IMR-90 (cell line): ENCODE measurements around the gene ZMYND10.

Experiments
- BHLHE40 ChIP-seq: fragments of 150-350 bp; IDR thresholded peaks from 2 replicates; pipeline ENCODE4 v1.6.1; 2016; ENCODE audit warnings: mild to moderate bottlenecking, low read depth, low read length
- CEBPB ChIP-seq: IDR thresholded peaks from 2 replicates; pipeline ENCODE4 v1.6.1; 2012; ENCODE audit warnings: low read depth, low read length, improper control_type of control experiment
- CTCF ChIP-seq: conservative IDR thresholded peaks from 2 replicates; pipeline ENCODE4 v1.5.1; 2012; ENCODE audit warnings: mild to moderate bottlenecking, low read depth, low read length, improper control_type of control experiment
- POLR2A ChIP-seq: IDR thresholded peaks from 2 replicates; pipeline ENCODE4 v1.6.1; 2012; ENCODE audit warnings: mild to moderate bottlenecking, low read depth, low read length
- RAD21 ChIP-seq: IDR thresholded peaks from 2 replicates; pipeline ENCODE4 v1.6.1; 2012; ENCODE audit warnings: low read length, improper control_type of control experiment
- RCOR1 ChIP-seq: IDR thresholded peaks from 2 replicates; pipeline ENCODE4 v1.6.1; 2012; ENCODE audit warnings: mild to moderate bottlenecking, low read length, improper control_type of control experiment; ENCODE audit not compliant: insufficient replicate concordance
- SMC3 ChIP-seq: fragments of 150-350 bp; IDR thresholded peaks from 2 replicates; pipeline ENCODE4 v1.6.1; 2016; ENCODE audit warnings: low read depth, mild to moderate bottlenecking, antibody characterized with exemption, low read length, moderate library complexity
- USF2 ChIP-seq: fragments of 150-350 bp; IDR thresholded peaks from 2 replicates; pipeline ENCODE4 v1.6.1; 2017; ENCODE audit warnings: mild to moderate bottlenecking, antibody characterized with exemption, low read length, low read depth

GRCh38 chr3:50342813-50343633, 2.5 kb downstream of the ZMYND10 start:
- no peak for TF ChIP-seq USF2
- TF ChIP-seq BHLHE40, result no peak
- no peak for TF ChIP-seq CEBPB
- no peak for TF ChIP-seq CTCF
- TF ChIP-seq RAD21, result no peak
- no peak for TF ChIP-seq POLR2A
- TF ChIP-seq RCOR1, result no peak
- TF ChIP-seq SMC3, result no peak
